Activated CD8-positive, alpha-beta memory T cell treated with anti-CD3 and anti-CD28 coated beads, Interleukin-2, amount 50 U/mL, for 1 hour (primary cell): Measurements from ENCODE around the gene VPS33B.

Experiments used
- DNase-seq: peaks from one replicate; pipeline ENCODE4 v3.0.0-alpha.2; 2020; ENCODE audit errors: extremely low read depth

The VPS33B gene

DNA sequence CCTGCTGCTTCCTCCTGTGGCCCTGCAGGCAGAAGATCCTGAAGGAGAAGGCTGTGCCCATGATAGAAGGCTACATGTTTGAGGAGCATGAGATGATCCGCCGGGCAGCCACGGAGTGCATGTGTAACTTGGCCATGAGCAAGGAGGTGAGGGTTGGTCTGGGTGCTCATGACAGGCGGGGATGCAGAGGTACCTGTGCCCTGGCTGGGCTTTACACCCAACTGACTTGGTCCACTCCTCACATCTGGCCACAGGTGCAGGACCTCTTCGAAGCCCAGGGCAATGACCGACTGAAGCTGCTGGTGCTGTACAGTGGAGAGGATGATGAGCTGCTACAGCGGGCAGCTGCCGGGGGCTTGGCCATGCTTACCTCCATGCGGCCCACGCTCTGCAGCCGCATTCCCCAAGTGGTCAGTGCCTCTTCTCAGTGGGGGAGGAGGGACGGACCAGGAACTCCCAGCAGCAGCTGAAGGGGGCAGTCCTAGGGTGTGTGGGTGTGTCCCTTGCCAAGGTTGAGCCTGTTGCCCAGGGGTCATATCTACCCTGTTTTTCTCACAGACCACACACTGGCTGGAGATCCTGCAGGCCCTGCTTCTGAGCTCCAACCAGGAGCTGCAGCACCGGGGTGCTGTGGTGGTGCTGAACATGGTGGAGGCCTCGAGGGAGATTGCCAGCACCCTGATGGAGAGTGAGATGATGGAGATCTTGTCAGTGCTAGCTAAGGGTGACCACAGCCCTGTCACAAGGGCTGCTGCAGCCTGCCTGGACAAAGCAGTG lies 69.3 kb downstream of the VPS33B start:
- no peak for DNase-seq

DNA sequence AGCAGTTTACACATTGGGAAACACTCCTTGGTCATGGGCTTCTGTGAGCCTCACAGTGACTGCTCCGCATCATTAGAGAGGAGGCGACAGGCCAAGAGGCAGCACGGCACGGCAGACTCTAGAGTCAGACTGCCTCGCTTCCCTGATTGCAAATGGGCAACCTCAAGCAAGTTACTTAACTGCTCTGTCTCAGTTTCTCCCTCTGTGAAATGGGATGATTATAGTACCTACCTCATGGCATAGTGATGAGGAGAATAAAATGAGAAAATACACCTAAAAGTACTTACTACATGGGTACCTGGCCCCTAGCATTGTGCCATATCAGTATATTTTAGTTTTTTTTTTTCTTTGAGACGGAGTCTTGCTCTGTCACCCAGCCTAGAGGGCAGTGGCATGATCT lies 71.7 kb downstream of the VPS33B start:
- DNase-seq: no peak

GRCh38 chr15:90949979-90950675 lies 72.3 kb downstream of the VPS33B start:
- DNase-seq: no peak
